ENCODE results near the gene OR51T1. TPM values are rescaled to one million over a fixed set of nuclear protein-coding genes. Genes with fewer than 3 reads are reported as not detected.

The OR51T1 gene
- total RNA-seq, 1 experiment from 2014 or later: not detected

- intact Hi-C loops (cut with micrococcal nuclease; ENCODE audit: unreplicated experiment) (no loop called here), in situ Hi-C loops (cut with HindIII; ENCODE audit: low pct_unique_long_range_greater_than_20kb, low sequenced_read_pairs) (no loop called here)
- H3K4me1 ChIP-seq (ENCODE audit: control insufficient read depth, insufficient read depth, low read length): no peaks in the 10 kb centered on the region
- no peaks in the 10 kb centered on the region for H3K27me3 ChIP-seq (ENCODE audit: control insufficient read depth, insufficient read depth, low read length)
- no peaks in the 10 kb centered on the region for H3K9me3 ChIP-seq (ENCODE audit: control insufficient read depth, insufficient read depth, low read depth, low read length)
- H3K4me3 ChIP-seq (ENCODE audit: low read depth in 2 of 2, low read length in 2 of 2): no peak overlapping the region
- H3K27ac ChIP-seq (ENCODE audit: low read length): no peak overlapping the region
- H3K36me3 ChIP-seq (ENCODE audit: control insufficient read depth, insufficient read depth, low read length): no peaks in the 10 kb centered on the region
- DNase-seq (ENCODE audit: low read depth, low spot score) (no peak), ATAC-seq (no peak)
- CTCF ChIA-PET: interaction anchor here (0.6 kb wide), 1 partner anchor 36 kb away, joined by 8 read pairs; no protein-coding TSS in a partner anchor
- BruUV-seq (replicated peaks): no TSS peak
- no peak for TF ChIP-seq POLR2AphosphoS5 (IDR thresholded peaks at IDR 0.05; ENCODE audit: low read depth, low read length)
- POLR2A ChIA-PET: no interaction called here
Measured at GRCh38 chr11:4882543-4882942, 843 bp downstream of the OR51T1 start.

GRCh38 chr11:4884361-4884760 is 2.7 kb downstream of the OR51T1 start:
- DNase-seq (ENCODE audit: low read depth, low spot score) (no peak), ATAC-seq (no peak)
- no peak overlapping the region for H3K27ac ChIP-seq (ENCODE audit: low read length)
- no TSS peak for BruUV-seq (replicated peaks)
- POLR2A ChIA-PET: no interaction called here
- in situ Hi-C loops (cut with HindIII; ENCODE audit: low pct_unique_long_range_greater_than_20kb, low sequenced_read_pairs): no loop called here
- no peaks in the 10 kb centered on the region for H3K36me3 ChIP-seq (ENCODE audit: control insufficient read depth, insufficient read depth, low read length)
- intact Hi-C loops (cut with micrococcal nuclease; ENCODE audit: unreplicated experiment): no loop called here
- H3K27me3 ChIP-seq (ENCODE audit: control insufficient read depth, insufficient read depth, low read length): no peaks in the 10 kb centered on the region
- H3K4me1 ChIP-seq (ENCODE audit: control insufficient read depth, insufficient read depth, low read length): no peaks in the 10 kb centered on the region
- no peaks in the 10 kb centered on the region for H3K9me3 ChIP-seq (ENCODE audit: control insufficient read depth, insufficient read depth, low read depth, low read length)
- TF ChIP-seq TCF7L2 (IDR thresholded peaks at IDR 0.05; ENCODE audit: low read depth, low read length): no peak
- TF ChIP-seq SIN3A (IDR thresholded peaks at IDR 0.05; ENCODE audit: borderline replicate concordance, insufficient read depth, low read depth, low read length): no peak
- no peak for TF ChIP-seq CTCF (IDR thresholded peaks at IDR 0.05)
- no peak for TF ChIP-seq REST (IDR thresholded peaks at IDR 0.05; ENCODE audit: insufficient read depth in 1 of 2, low read depth in 2 of 2, low read length in 1 of 2)
- no peak for TF ChIP-seq POLR2AphosphoS5 (IDR thresholded peaks at IDR 0.05; ENCODE audit: low read depth, low read length)
- H3K4me3 ChIP-seq (ENCODE audit: low read depth in 2 of 2, low read length in 2 of 2): no peak overlapping the region
- CTCF ChIA-PET: no interaction called here

- intact Hi-C loops (cut with micrococcal nuclease; ENCODE audit: unreplicated experiment) (no loop called here), in situ Hi-C loops (cut with HindIII; ENCODE audit: low pct_unique_long_range_greater_than_20kb, low sequenced_read_pairs) (no loop called here)
- H3K4me1 ChIP-seq (ENCODE audit: control insufficient read depth, insufficient read depth, low read length): no peaks in the 10 kb centered on the region
- ChIA-PET POLR2A (no interaction called here), CTCF (no interaction called here)
- no peak for ATAC-seq
- no TSS peak for BruUV-seq (replicated peaks)
- H3K4me3 ChIP-seq (ENCODE audit: low read depth in 2 of 2, low read length in 2 of 2): no peak overlapping the region
- H3K9me3 ChIP-seq (ENCODE audit: control insufficient read depth, insufficient read depth, low read depth, low read length): no peaks in the 10 kb centered on the region
- no peak for DNase-seq (ENCODE audit: low read depth, low spot score)
- TF ChIP-seq CTCF (IDR thresholded peaks at IDR 0.05) (no peak), SIN3A (IDR thresholded peaks at IDR 0.05; ENCODE audit: borderline replicate concordance, insufficient read depth, low read depth, low read length) (no peak), POLR2AphosphoS5 (IDR thresholded peaks at IDR 0.05; ENCODE audit: low read depth, low read length) (no peak), REST (IDR thresholded peaks at IDR 0.05; ENCODE audit: insufficient read depth in 1 of 2, low read depth in 2 of 2, low read length in 1 of 2) (no peak), TCF7L2 (IDR thresholded peaks at IDR 0.05; ENCODE audit: low read depth, low read length) (no peak)
- no peaks in the 10 kb centered on the region for H3K36me3 ChIP-seq (ENCODE audit: control insufficient read depth, insufficient read depth, low read length)
- no peaks in the 10 kb centered on the region for H3K27me3 ChIP-seq (ENCODE audit: control insufficient read depth, insufficient read depth, low read length)
- no peak overlapping the region for H3K27ac ChIP-seq (ENCODE audit: low read length)
Measured at GRCh38 chr11:4886186-4886585, 4.5 kb downstream of the OR51T1 start.

All from Panc1 (cell line).